Naive B cell (primary cell): ENCODE measurements around the gene NRIP3. TPM values are rescaled to one million over a fixed set of nuclear protein-coding genes. Genes with fewer than 3 reads are reported as not detected.
"Not testable (repeated sequence)": the region's sequence is repeated elsewhere in the genome, so short reads cannot be mapped to it uniquely, and the experiment has no call there.

Experiments
- ATAC-seq, 2 donors: fragments of 150-1000 bp; cut with Tn5 transposase; 2 replicates each; pipeline ENCODE4 v1.10.0; 2021; ENCODE audit warnings: low read depth in 2 of 2, mild to moderate bottlenecking in 2 of 2, moderate library complexity in 2 of 2
- DNase-seq: peaks from one replicate; pipeline ENCODE4 v3.0.0; 2022
- H3K27ac Mint-ChIP-seq, 6 donors: one replicate each; pipeline ENCODE4 v1.8.0; 2020 to 2022; ENCODE audit warnings: mild to moderate bottlenecking in 6 of 6, mixed read lengths in 6 of 6, moderate library complexity in 5 of 6, inconsistent platforms in 2 of 6
- H3K27me3 Mint-ChIP-seq, 3 donors: one replicate each; pipeline ENCODE4 v1.8.0; 2021 to 2022; ENCODE audit warnings: mixed read lengths in 3 of 3, mild to moderate bottlenecking in 1 of 3
- H3K36me3 Mint-ChIP-seq, 2 donors: one replicate each; pipeline ENCODE4 v1.8.0; 2020 to 2022; ENCODE audit warnings: mixed read lengths in 2 of 2, inconsistent platforms in 1 of 2, mild to moderate bottlenecking in 1 of 2
- H3K4me1 Mint-ChIP-seq, 3 donors: one replicate each; pipeline ENCODE4 v1.8.0; 2020 to 2022; ENCODE audit warnings: mixed read lengths in 3 of 3, inconsistent platforms in 1 of 3, mild to moderate bottlenecking in 1 of 3, moderate library complexity in 1 of 3
- H3K4me3 Mint-ChIP-seq, 8 donors: one replicate each; pipeline ENCODE4 v1.8.0; 2020 to 2022; ENCODE audit warnings: mild to moderate bottlenecking in 8 of 8, mixed read lengths in 8 of 8, moderate library complexity in 8 of 8, inconsistent platforms in 2 of 8
- H3K9me3 Mint-ChIP-seq, 7 donors: one replicate each; pipeline ENCODE4 v1.8.0; 2020 to 2022; ENCODE audit warnings: mixed read lengths in 7 of 7, mild to moderate bottlenecking in 5 of 7, inconsistent platforms in 2 of 7, moderate library complexity in 1 of 7
- polyA plus RNA-seq, 6 donors: library from polyadenylated mRNA; unstranded; fragments of 300-500 nt; fragmentation: Illumina TruSeq; gene quantifications; one replicate each; pipeline ENCODE4 v1.2.3, GENCODE V29; 2021; ENCODE audit warnings: low read depth in 6 of 6

NRIP3 gene
- polyA plus RNA-seq, 6 donors from 2014 or later = 0.20 to 0.54 (median 0.40) TPM; not detected in 3

DNA sequence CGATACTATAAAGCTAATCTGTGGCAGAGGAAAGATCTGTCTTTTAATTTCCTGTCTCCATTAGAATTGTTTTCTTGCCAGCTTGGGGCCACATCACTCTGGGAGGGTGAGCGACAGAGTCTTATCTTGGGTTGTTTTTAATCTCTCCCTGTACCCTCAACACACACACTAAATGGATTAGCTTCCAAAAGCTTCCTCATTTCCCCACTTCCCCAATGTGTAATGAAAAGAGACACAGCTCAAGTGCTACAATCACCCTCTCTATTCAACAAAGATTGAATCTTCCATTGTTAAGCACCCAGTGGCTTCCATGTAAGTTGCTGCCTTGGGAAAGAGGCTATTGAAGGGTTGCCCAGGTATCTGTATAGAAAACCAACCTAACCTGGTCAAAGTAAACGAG lies 54.9 kb downstream of the NRIP3 start:
- no peaks in the 10 kb centered on the region for H3K9me3 Mint-ChIP-seq
- peaks cover 10 to 23% of the 10 kb centered on the region in 2 donors for H3K36me3 Mint-ChIP-seq
- peak overlapping the region in 1 of 6 donors; percentile 57 for H3K27ac Mint-ChIP-seq
- no peak overlapping the region for H3K4me3 Mint-ChIP-seq
- H3K4me1 Mint-ChIP-seq = peaks cover 0 to under 1% (median 0%) of the 10 kb centered on the region in 3 donors
- ATAC-seq (no peak), DNase-seq (no peak)
- no peaks in the 10 kb centered on the region for H3K27me3 Mint-ChIP-seq

DNA sequence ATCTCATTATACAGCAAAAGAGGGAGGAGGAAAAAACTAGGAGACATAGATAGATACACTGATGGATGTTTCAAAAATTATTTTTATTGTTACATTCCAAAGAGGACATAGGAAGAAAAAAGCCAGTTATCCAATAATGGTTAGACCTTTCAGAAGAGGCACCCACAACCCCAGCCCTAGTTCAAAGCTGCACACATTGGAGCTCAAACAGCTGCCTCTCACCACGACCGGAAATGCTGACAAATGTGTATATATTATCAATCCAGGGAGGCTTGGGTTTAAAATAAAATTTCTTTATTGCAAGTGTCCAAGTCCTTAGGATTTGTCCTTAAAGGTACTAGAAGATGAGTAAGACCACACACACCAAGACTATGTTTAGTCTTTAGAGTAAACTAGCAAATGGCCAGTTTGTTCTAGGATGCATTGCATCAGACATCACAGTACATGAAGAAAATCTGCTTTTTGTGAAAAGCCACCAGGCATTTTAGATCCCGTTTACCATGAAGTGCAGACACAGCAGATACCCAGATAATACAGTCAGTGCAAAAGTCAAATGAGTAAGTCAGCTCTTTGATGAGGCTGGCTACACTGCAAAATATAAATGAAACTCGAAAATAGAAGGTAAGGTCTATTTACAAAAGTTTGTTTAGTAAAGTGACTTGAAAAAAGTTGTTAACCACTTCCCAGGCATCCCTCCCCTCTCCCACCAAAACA lies 56.4 kb downstream of the NRIP3 start:
- no peaks in the 10 kb centered on the region for H3K4me1 Mint-ChIP-seq
- no peak for ATAC-seq
- H3K36me3 Mint-ChIP-seq = peaks cover 8 to 20% of the 10 kb centered on the region in 2 donors
- no peaks in the 10 kb centered on the region for H3K9me3 Mint-ChIP-seq
- DNase-seq = no peak
- peak overlapping the region in 1 of 6 donors; percentile 40 for H3K27ac Mint-ChIP-seq
- H3K4me3 Mint-ChIP-seq = no peak overlapping the region
- no peaks in the 10 kb centered on the region for H3K27me3 Mint-ChIP-seq

DNA sequence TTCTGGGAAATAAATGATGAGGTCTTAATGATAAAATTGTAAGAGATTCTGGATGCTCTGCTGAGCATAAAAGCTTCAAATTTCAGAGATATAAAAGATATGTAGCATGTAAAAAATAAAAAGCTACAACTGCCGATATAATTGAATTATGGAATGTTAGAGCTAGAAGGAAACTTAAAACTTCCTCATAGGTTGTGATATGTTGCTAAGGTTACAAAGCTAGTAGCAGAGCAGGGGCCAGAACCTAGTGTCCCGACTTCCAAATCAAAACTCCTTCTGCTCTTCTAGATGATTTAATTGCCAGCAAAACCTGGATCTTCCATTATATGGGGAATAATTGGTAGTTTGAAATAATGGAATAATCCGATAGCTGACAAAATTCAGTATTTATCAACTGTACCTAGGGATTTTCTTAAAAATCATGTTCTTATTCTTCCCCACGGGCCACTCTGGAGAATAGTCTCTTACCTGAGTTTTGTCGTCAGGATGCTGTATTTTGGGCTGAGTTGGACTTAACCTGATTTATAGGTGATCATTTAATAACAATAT lies 61.2 kb downstream of the NRIP3 start, which contains the start of gene ASCL3:
ASCL3 (minus strand) TSS at position 499 of the 549 bp plus-strand sequence. CDS start 4,855 bp downstream, outside the sequence.
- H3K4me1 Mint-ChIP-seq = no peaks in the 10 kb centered on the region
- ATAC-seq (no peak), DNase-seq (no peak)
- H3K27me3 Mint-ChIP-seq = no peaks in the 10 kb centered on the region
- H3K9me3 Mint-ChIP-seq = no peaks in the 10 kb centered on the region
- peaks cover 0 to 8% of the 10 kb centered on the region in 2 donors for H3K36me3 Mint-ChIP-seq
- H3K27ac Mint-ChIP-seq = no peak within 1 kb of the TSS
- H3K4me3 Mint-ChIP-seq = no peak within 1 kb of the TSS

DNA sequence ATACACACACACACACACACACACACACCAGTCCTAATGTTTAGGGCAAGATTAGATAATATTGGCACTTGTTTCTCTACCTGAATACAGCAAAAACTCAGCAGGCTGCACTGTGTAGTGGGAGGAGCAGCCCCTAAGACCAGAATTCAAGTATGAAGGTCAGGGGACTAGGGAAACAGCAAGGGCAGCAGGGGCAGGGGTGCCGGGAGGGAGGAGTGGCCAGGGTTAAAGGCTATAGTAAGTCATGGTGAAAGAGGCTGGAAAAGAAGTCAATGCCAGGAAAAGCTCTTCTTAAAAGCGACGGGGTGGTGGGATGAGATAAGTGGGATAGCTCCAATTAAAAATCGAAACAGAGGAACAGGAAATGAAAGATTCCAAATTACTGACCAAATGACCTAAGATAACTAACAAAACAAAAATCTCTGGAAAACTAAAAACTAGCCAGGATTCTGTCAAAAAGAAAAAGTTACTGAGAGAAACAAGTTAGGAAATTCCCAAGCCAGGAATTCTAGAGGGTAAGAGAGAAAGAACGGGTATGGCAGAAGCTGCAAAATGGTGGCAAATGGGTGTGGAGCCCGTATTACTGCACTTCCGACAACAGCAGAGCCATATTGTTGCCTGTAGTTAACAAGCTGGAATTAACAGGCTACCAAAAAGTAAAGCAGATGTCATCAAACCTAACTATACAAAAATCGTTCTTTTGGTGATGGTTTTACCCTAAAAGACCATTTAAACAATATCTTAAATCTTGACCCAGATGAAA lies 62.3 kb downstream of the NRIP3 start:
- H3K27me3 Mint-ChIP-seq = no peaks in the 10 kb centered on the region
- no peaks in the 10 kb centered on the region for H3K4me1 Mint-ChIP-seq
- no peak overlapping the region for H3K4me3 Mint-ChIP-seq
- H3K9me3 Mint-ChIP-seq = no peaks in the 10 kb centered on the region
- H3K27ac Mint-ChIP-seq = no peak overlapping the region
- DNase-seq (no peak), ATAC-seq (no peak)
- no peaks in the 10 kb centered on the region for H3K36me3 Mint-ChIP-seq

DNA sequence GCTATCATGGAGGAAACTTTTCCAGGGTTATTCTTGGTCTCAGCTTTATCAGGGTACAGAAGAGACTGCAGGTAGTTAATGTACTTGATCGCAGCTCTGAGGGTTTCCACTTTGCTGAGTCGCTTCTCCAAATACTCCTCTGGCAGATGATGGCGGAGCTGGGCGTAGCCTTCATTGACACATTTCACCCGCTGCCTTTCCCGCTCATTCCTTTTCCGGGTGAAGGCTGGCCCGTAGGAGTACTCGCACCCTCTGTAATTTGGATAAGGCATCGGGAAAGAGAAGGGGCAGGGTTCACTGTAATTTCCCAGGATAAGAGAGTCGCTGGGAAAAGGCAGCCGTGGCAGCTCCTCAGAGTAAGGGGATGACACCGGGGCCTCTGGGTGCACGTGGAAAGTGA lies 66.1 kb downstream of the NRIP3 start:
- Mint-ChIP-seq H3K9me3 (no peaks in the 10 kb centered on the region), H3K4me1 (no peaks in the 10 kb centered on the region), H3K27ac (no peak overlapping the region), H3K4me3 (no peak overlapping the region), H3K36me3 (no peaks in the 10 kb centered on the region), H3K27me3 (no peaks in the 10 kb centered on the region)
- DNase-seq (no peak), ATAC-seq (no peak)

DNA sequence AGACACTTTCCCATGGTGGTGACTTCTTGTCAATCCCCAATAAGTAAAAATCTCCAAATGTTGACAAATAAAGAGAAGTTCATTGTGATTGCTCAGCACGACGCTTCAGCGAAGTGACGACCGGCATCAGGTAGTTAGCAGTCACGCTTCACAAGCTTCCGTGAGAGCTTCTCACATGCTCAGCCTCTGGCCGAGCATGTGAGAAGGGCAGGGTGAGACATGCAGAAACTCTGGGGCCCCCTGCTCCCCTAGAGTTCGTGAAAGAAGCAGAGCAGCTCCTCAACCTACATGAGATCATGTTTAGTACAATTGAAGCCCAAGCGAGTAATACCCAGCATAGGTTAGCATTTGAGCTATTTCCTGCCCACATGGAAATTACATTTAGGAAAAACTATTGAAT lies 66.6 kb downstream of the NRIP3 start:
- no peaks in the 10 kb centered on the region for H3K9me3 Mint-ChIP-seq
- no peaks in the 10 kb centered on the region for H3K36me3 Mint-ChIP-seq
- no peak overlapping the region for H3K4me3 Mint-ChIP-seq
- H3K4me1 Mint-ChIP-seq = no peaks in the 10 kb centered on the region
- DNase-seq (no peak), ATAC-seq (peak in 1 of 2 donors; percentile 37)
- no peak overlapping the region for H3K27ac Mint-ChIP-seq
- no peaks in the 10 kb centered on the region for H3K27me3 Mint-ChIP-seq

DNA sequence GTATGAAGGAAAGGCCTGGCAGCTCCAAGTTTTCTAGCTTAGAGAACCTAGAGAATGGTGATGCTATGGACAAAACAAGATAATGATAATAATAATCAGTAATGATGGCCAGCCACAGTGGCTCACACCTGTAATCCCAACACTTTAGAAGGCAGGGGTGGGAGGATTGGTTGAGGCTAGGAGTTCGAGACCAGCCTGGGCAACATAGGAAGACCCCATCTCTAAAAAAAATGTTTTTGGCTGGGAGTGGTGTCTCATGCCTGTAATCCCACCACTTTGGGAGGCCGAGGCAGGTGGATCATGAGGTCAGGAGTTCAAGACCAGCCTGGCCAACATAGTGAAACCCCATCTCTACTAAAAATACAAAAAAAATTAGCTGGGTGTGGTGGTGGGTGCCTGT lies 68.0 kb downstream of the NRIP3 start:
- H3K9me3 Mint-ChIP-seq, H3K4me3 Mint-ChIP-seq, ATAC-seq, H3K27me3 Mint-ChIP-seq, DNase-seq, H3K36me3 Mint-ChIP-seq, H3K4me1 Mint-ChIP-seq: not testable (repeated sequence)
- H3K27ac Mint-ChIP-seq = peak overlapping the region in 1 of 6 donors; percentile 26

DNA sequence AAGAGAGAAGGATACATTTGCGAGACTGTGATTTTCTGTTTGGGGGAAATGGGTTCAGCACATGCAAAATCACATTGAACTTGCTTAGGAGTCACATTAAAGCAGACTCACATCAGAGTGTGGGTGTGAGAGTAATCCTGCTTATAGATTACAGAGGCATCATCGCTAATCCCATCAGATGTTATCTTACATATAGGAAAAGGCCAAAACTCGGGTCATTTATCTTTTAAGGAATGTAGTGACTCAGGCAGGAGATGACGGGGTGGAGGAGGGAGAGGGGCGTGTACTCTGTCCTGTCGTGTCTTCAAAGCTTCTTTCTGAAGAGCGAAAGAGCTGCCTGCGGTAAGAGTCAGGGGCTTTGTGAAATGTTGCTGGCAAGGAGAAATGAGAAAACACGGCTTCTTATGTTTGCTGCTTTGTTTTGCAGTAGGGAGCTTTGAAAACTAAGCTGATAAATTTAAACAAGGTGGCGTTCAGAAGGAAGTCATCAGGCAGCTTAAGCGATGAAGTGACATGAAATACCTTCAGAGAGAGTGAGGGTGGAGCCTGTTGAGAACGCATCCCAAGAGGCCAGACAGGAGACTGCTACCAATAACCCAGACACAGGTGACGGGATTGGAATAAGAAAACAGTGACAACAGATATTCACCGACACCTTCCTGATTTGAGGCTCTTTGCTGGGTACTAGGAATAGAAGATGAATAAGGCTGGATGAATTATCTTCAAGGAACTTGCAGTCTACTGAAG lies 68.9 kb downstream of the NRIP3 start:
- no peaks in the 10 kb centered on the region for H3K9me3 Mint-ChIP-seq
- no peaks in the 10 kb centered on the region for H3K4me1 Mint-ChIP-seq
- no peak overlapping the region for H3K4me3 Mint-ChIP-seq
- no peaks in the 10 kb centered on the region for H3K36me3 Mint-ChIP-seq
- DNase-seq (no peak), ATAC-seq (no peak)
- no peaks in the 10 kb centered on the region for H3K27me3 Mint-ChIP-seq
- H3K27ac Mint-ChIP-seq = peak overlapping the region in 1 of 6 donors; percentile 27

DNA sequence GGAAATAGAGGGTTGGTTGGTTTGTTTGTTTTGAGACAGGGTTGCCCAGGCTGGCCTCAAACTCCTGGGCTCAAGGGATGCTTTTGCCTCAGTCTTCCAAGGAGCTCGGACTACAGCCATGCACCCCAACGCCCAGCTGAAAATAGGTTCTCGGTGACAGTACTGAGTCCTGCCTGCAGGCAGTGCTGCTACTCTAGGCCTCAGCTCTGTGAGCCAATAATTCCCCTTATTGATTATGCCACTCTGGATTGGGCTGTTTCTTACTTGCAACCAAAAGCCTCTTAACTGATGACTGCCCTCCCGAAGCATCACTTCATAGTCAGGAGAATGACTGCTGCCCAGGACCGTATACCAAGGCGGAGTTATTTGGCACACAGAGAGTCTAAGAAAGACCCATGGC lies 69.9 kb downstream of the NRIP3 start:
- H3K27me3 Mint-ChIP-seq = no peaks in the 10 kb centered on the region
- no peaks in the 10 kb centered on the region for H3K9me3 Mint-ChIP-seq
- ATAC-seq (no peak), DNase-seq (no peak)
- no peak overlapping the region for H3K27ac Mint-ChIP-seq
- H3K36me3 Mint-ChIP-seq = no peaks in the 10 kb centered on the region
- no peak overlapping the region for H3K4me3 Mint-ChIP-seq
- H3K4me1 Mint-ChIP-seq = no peaks in the 10 kb centered on the region

DNA sequence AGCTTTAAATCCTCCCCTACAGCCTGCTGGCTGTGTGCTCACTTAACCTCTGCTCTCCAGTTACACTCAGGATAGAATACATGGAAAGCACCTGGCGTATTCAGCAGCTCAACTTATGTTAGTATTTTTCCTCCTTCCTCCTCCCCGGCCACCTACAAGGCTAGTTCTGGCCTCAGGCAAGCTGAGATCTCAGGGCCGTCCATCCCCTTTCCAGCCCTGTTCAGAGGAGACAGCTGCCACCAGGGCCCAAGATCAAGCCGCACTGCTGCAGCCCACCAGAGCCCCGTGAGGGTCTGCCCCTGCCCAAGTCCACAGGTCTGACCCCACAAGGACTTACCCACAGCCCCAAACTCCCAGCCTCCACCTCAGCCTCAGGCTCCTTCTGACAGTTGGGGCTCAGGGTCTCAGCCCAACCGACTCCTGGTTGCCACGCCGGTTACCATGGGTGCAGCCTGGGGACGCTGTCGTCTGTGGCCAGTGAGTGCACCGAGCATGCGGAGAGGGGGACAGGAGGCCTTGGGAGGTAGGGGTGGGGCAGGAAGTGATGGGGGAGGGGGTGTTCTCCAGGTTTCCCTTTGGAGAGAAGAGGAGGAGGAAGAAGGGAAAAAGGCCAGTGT lies 71.1 kb downstream of the NRIP3 start, which contains the start of gene C11orf16:
C11orf16 (minus strand) TSS at position 384 of the 617 bp plus-strand sequence. CDS start 639 bp downstream, outside the sequence.
- H3K4me3 Mint-ChIP-seq = no peak within 1 kb of the TSS
- H3K4me1 Mint-ChIP-seq = no peaks in the 10 kb centered on the region
- peak within 1 kb of the TSS in 1 of 6 donors; percentile 33 for H3K27ac Mint-ChIP-seq
- H3K27me3 Mint-ChIP-seq = no peaks in the 10 kb centered on the region
- ATAC-seq (no peak), DNase-seq (no peak)
- H3K36me3 Mint-ChIP-seq = no peaks in the 10 kb centered on the region
- no peaks in the 10 kb centered on the region for H3K9me3 Mint-ChIP-seq
